Panc1 (cell line): Measurements from ENCODE around the gene SAFB2.

Source experiments
- POLR2AphosphoS5 ChIP-seq: IDR thresholded peaks from 2 replicates; pipeline ENCODE4 v1.6.1; 2012; ENCODE audit warnings: mild to moderate bottlenecking, low read depth, low read length, moderate library complexity
- TF ChIP-seq, protein P1 (sequence below): fragments of 450-650 bp; IDR thresholded peaks from 2 replicates; pipeline ENCODE4 v1.5.1; 2017; ENCODE audit warnings: mild to moderate bottlenecking
- TF ChIP-seq, protein P2 (sequence below), 2 experiments: IDR thresholded peaks; 2 replicates each; pipeline ENCODE4 v1.6.1; 2011 to 2012; ENCODE audit warnings: low read depth in 2 of 2, control low read depth in 1 of 2, low read length in 1 of 2, mild to moderate bottlenecking in 1 of 2, moderate library complexity in 1 of 2; ENCODE audit not compliant: insufficient read depth in 1 of 2

DNA sequence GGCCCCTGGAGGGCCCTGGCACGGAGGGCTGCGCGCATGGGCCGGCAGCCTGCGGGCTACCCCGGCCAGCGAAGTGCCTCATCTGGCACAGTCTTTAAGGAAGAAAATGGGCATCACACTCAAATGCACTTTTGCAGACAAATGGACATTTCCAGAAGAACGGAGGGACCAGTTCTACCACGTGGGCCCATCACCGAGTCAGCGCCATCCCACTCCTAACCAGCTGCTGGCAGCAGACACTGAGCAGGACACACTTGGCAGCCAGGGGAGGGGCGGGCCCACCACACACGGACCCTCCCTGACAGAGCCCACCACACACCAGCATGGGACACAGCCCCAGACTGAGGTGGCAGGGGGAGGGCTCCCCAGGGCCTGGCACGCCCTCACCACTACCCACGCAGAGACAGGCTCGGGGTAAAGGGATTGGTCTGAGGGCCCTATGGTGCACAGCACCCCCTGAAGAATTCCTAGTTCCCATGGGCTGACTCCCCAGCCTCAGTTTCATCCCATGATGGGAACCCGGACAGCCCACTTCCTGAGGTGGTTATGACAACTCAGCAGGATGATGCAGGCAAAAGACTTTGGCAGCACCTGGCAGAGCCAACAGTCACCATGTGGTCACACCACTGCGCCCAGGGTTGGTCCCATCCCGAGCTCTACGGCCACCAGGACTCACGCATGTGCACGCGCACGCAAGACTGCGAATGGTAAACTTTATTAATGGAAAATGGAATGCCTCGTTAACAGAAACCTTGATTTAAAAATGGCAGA lies 36.1 kb downstream of the SAFB2 start:
- TF ChIP-seq, protein P1, sequence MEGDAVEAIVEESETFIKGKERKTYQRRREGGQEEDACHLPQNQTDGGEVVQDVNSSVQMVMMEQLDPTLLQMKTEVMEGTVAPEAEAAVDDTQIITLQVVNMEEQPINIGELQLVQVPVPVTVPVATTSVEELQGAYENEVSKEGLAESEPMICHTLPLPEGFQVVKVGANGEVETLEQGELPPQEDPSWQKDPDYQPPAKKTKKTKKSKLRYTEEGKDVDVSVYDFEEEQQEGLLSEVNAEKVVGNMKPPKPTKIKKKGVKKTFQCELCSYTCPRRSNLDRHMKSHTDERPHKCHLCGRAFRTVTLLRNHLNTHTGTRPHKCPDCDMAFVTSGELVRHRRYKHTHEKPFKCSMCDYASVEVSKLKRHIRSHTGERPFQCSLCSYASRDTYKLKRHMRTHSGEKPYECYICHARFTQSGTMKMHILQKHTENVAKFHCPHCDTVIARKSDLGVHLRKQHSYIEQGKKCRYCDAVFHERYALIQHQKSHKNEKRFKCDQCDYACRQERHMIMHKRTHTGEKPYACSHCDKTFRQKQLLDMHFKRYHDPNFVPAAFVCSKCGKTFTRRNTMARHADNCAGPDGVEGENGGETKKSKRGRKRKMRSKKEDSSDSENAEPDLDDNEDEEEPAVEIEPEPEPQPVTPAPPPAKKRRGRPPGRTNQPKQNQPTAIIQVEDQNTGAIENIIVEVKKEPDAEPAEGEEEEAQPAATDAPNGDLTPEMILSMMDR: no peak
- TF ChIP-seq POLR2AphosphoS5: no peak
- TF ChIP-seq, protein P2, sequence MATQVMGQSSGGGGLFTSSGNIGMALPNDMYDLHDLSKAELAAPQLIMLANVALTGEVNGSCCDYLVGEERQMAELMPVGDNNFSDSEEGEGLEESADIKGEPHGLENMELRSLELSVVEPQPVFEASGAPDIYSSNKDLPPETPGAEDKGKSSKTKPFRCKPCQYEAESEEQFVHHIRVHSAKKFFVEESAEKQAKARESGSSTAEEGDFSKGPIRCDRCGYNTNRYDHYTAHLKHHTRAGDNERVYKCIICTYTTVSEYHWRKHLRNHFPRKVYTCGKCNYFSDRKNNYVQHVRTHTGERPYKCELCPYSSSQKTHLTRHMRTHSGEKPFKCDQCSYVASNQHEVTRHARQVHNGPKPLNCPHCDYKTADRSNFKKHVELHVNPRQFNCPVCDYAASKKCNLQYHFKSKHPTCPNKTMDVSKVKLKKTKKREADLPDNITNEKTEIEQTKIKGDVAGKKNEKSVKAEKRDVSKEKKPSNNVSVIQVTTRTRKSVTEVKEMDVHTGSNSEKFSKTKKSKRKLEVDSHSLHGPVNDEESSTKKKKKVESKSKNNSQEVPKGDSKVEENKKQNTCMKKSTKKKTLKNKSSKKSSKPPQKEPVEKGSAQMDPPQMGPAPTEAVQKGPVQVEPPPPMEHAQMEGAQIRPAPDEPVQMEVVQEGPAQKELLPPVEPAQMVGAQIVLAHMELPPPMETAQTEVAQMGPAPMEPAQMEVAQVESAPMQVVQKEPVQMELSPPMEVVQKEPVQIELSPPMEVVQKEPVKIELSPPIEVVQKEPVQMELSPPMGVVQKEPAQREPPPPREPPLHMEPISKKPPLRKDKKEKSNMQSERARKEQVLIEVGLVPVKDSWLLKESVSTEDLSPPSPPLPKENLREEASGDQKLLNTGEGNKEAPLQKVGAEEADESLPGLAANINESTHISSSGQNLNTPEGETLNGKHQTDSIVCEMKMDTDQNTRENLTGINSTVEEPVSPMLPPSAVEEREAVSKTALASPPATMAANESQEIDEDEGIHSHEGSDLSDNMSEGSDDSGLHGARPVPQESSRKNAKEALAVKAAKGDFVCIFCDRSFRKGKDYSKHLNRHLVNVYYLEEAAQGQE (IDR thresholded peaks at IDR 0.05; ENCODE audit: insufficient read depth in 1 of 2, low read depth in 2 of 2, low read length in 1 of 2): no peak
